ENCODE results near the gene ANXA11. TPM values are rescaled to one million over a fixed set of nuclear protein-coding genes. Genes with fewer than 3 reads are reported as not detected.

ANXA11 gene
- total RNA-seq, 1 donor from 2014 or later, result 2.3 TPM

DNA sequence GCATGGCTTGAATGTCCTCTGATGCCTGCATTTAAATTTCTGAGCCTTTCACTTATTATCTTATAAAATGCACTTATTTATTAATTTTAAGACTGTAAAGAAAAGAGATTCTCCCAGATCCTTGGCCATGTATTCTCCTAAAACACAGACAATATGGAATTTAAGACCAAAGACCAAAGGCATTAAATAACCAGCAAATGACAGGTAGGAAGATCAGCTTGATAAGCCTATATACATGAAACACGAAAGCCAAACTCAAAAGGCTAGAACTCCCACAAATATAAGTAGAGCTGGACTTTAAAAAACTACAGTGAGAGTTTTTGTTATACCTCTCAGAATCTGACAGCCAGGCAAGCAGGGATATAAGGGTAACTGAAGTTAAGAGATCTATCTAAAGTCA lies 5.1 kb downstream of the ANXA11 start:
- H3K4me3 Mint-ChIP-seq (ENCODE audit: unreplicated experiment), result no peak overlapping the region
- TF ChIP-seq, protein P1, sequence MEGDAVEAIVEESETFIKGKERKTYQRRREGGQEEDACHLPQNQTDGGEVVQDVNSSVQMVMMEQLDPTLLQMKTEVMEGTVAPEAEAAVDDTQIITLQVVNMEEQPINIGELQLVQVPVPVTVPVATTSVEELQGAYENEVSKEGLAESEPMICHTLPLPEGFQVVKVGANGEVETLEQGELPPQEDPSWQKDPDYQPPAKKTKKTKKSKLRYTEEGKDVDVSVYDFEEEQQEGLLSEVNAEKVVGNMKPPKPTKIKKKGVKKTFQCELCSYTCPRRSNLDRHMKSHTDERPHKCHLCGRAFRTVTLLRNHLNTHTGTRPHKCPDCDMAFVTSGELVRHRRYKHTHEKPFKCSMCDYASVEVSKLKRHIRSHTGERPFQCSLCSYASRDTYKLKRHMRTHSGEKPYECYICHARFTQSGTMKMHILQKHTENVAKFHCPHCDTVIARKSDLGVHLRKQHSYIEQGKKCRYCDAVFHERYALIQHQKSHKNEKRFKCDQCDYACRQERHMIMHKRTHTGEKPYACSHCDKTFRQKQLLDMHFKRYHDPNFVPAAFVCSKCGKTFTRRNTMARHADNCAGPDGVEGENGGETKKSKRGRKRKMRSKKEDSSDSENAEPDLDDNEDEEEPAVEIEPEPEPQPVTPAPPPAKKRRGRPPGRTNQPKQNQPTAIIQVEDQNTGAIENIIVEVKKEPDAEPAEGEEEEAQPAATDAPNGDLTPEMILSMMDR (IDR thresholded peaks at IDR 0.05; ENCODE audit: partially characterized antibody, unreplicated experiment), result no peak
- peaks cover 7% of the 10 kb centered on the region for H3K9me3 Mint-ChIP-seq (ENCODE audit: unreplicated experiment)
- no peak for DNase-seq
- peaks cover 4% of the 10 kb centered on the region for H3K27me3 Mint-ChIP-seq (ENCODE audit: unreplicated experiment)
- no peak overlapping the region for H3K27ac Mint-ChIP-seq (ENCODE audit: unreplicated experiment)
- H3K4me1 Mint-ChIP-seq (ENCODE audit: low read depth, unreplicated experiment), result peaks cover 9% of the 10 kb centered on the region
- peaks cover 5% of the 10 kb centered on the region for H3K36me3 Mint-ChIP-seq (ENCODE audit: unreplicated experiment)

DNA sequence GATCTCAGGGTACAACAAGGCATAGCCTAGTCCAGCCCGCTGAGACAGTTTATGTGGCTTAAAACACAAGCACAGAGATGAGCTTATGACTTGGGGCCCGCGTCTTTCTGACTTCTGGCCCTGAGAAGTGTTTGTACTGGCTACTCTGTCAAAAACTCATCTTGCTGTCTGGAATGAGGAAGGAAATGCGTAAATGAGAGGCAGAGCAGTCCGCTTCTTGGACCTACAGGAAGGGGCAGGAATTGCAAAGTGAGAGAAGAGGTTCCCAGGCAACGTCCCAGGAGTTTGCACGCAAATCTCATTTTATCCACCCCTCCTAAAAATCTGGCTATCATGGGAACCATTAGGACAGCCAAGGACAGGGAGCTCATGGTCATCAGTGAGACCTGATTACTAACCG lies 5.5 kb downstream of the ANXA11 start:
- Mint-ChIP-seq H3K4me3 (ENCODE audit: unreplicated experiment) (no peak overlapping the region), H3K4me1 (ENCODE audit: low read depth, unreplicated experiment) (peaks cover 9% of the 10 kb centered on the region), H3K27me3 (ENCODE audit: unreplicated experiment) (peaks cover 4% of the 10 kb centered on the region), H3K9me3 (ENCODE audit: unreplicated experiment) (peaks cover 8% of the 10 kb centered on the region), H3K36me3 (ENCODE audit: unreplicated experiment) (peaks cover 5% of the 10 kb centered on the region), H3K27ac (ENCODE audit: unreplicated experiment) (no peak overlapping the region)
- TF ChIP-seq, protein P1 (IDR thresholded peaks at IDR 0.05; ENCODE audit: partially characterized antibody, unreplicated experiment), result no peak
- DNase-seq, result no peak

DNA sequence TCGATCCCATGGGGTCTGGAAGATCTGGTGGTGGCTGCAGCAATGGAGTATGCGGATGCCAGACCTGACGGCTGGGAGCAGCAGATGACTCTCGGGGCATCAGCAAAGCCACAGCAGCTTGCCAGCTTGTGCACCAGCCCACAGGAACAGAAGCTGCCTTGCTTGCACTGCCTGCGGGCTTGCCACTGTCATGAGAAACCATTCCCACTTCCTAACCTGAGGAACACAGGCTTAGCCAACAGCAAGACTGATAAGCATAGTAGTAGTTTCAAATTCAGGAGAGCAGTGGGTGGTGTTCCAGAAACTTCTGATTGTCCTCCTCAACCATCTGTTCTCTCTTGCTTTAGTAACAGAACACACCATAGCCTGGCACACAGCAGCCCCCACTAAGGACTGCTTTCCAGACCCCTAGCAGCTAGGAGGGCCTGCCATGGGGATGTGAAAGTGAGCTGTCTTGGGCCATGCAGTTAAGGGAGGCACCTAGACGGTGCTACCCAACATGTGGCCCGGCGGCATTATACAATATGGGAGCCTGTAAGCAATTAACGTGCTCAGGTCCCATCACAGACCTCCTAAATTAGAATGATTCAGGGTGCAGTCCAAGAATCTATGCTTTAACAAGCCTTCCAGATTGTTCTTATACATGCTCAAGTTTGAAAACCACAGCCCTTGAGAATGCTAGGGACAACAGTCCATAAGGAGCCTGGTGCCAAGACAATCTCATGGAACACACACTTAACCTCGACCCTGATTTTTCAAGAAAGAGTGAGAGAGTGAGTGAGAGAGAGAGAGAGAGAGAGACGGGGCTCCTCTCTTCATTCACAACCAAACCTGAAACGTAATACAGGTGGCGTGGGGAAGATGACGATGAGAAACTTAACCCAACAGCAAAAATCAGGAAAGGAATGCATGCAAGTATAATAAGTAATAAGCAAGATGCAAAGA lies 7.1 kb downstream of the ANXA11 start:
- no peak for DNase-seq
- no peak overlapping the region for H3K27ac Mint-ChIP-seq (ENCODE audit: unreplicated experiment)
- H3K9me3 Mint-ChIP-seq (ENCODE audit: unreplicated experiment), result peaks cover 3% of the 10 kb centered on the region
- H3K36me3 Mint-ChIP-seq (ENCODE audit: unreplicated experiment), result peaks cover 5% of the 10 kb centered on the region
- no peak overlapping the region for H3K4me3 Mint-ChIP-seq (ENCODE audit: unreplicated experiment)
- TF ChIP-seq, protein P1 (IDR thresholded peaks at IDR 0.05; ENCODE audit: partially characterized antibody, unreplicated experiment), result no peak
- peaks cover 4% of the 10 kb centered on the region for H3K27me3 Mint-ChIP-seq (ENCODE audit: unreplicated experiment)
- peaks cover 9% of the 10 kb centered on the region for H3K4me1 Mint-ChIP-seq (ENCODE audit: low read depth, unreplicated experiment)

DNA sequence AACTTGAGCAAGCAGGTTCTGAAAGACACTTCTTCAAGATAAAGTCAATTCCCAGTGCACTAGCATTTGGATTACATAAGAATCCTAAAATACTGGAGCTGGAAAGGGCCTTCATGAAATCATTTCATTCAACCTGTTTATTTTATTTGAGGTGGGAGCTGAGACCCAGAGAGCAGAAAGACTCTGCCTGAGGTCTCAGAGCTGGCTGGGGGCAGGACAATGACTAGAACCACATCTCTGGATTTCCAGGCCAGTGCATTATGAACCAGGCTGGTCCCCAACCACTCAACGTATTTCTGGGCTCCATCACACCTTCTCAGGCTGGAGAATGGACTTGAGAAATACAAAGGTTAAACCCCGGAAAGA lies 8.4 kb downstream of the ANXA11 start:
- no peak overlapping the region for H3K4me3 Mint-ChIP-seq (ENCODE audit: unreplicated experiment)
- H3K27me3 Mint-ChIP-seq (ENCODE audit: unreplicated experiment), result peaks cover 1% of the 10 kb centered on the region
- H3K27ac Mint-ChIP-seq (ENCODE audit: unreplicated experiment), result no peak overlapping the region
- TF ChIP-seq, protein P1 (IDR thresholded peaks at IDR 0.05; ENCODE audit: partially characterized antibody, unreplicated experiment), result no peak
- H3K9me3 Mint-ChIP-seq (ENCODE audit: unreplicated experiment), result peaks cover 1% of the 10 kb centered on the region
- peaks cover 8% of the 10 kb centered on the region for H3K4me1 Mint-ChIP-seq (ENCODE audit: low read depth, unreplicated experiment)
- no peak for DNase-seq
- peaks cover 5% of the 10 kb centered on the region for H3K36me3 Mint-ChIP-seq (ENCODE audit: unreplicated experiment)

- H3K9me3 Mint-ChIP-seq (ENCODE audit: unreplicated experiment), result peaks cover 1% of the 10 kb centered on the region
- no peak overlapping the region for H3K27ac Mint-ChIP-seq (ENCODE audit: unreplicated experiment)
- H3K4me1 Mint-ChIP-seq (ENCODE audit: low read depth, unreplicated experiment), result peaks cover 3% of the 10 kb centered on the region
- H3K36me3 Mint-ChIP-seq (ENCODE audit: unreplicated experiment), result peaks cover 4% of the 10 kb centered on the region
- peaks cover 1% of the 10 kb centered on the region for H3K27me3 Mint-ChIP-seq (ENCODE audit: unreplicated experiment)
- no peak overlapping the region for H3K4me3 Mint-ChIP-seq (ENCODE audit: unreplicated experiment)
- DNase-seq, result no peak
- TF ChIP-seq, protein P1 (IDR thresholded peaks at IDR 0.05; ENCODE audit: partially characterized antibody, unreplicated experiment), result no peak
Observed at GRCh38 chr10:80196270-80196949, 8.9 kb downstream of the ANXA11 start.
